Transverse colon (tissue), 4 donors: Measurements from ENCODE around the gene LAD1.

Experiments
- POLR2AphosphoS5 ChIP-seq, 3 donors: sonication (generic); formaldehyde crosslinking; IDR thresholded peaks; one replicate each; pipeline ENCODE4 v1.6.1; 2016; ENCODE audit warnings: antibody characterized with exemption in 3 of 3
- TF ChIP-seq, protein P1 (sequence below), 5 experiments: fragments of 200-600 bp in 3 of 5; fragments of 450-650 bp in 2 of 5; sonication (generic) in 3 of 5; IDR thresholded peaks; 1 replicate in 2 of 5; 2 replicates in 3 of 5; pipeline ENCODE4 v1.5.1; 2016 to 2017; ENCODE audit warnings: antibody characterized with exemption in 5 of 5, inconsistent platforms in 3 of 5, mild to moderate bottlenecking in 2 of 5, moderate library complexity in 1 of 5

DNA sequence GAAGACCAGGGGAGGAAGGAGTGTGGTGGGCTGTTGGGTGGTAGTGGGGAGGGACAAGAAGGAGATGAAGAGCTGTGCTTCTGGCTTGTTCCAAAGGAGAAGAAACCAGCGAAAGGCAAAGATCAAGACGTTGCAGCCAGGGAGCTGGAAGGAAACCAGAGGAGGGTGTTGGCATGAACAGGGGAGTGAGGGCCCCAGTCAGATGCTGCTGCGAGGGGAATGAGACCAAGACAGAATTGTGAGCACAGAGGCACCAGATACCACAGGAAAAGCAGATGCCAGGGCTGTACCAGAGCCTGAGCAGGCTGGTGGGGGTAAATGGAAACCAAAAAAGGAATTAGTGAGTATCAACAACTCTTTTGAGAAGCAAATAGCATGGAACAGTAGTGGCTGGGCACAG, 6.0 kb downstream of the LAD1 start:
- TF ChIP-seq, protein P1, sequence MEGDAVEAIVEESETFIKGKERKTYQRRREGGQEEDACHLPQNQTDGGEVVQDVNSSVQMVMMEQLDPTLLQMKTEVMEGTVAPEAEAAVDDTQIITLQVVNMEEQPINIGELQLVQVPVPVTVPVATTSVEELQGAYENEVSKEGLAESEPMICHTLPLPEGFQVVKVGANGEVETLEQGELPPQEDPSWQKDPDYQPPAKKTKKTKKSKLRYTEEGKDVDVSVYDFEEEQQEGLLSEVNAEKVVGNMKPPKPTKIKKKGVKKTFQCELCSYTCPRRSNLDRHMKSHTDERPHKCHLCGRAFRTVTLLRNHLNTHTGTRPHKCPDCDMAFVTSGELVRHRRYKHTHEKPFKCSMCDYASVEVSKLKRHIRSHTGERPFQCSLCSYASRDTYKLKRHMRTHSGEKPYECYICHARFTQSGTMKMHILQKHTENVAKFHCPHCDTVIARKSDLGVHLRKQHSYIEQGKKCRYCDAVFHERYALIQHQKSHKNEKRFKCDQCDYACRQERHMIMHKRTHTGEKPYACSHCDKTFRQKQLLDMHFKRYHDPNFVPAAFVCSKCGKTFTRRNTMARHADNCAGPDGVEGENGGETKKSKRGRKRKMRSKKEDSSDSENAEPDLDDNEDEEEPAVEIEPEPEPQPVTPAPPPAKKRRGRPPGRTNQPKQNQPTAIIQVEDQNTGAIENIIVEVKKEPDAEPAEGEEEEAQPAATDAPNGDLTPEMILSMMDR (IDR thresholded peaks at IDR 0.05) = no peak
- no peak for TF ChIP-seq POLR2AphosphoS5 (IDR thresholded peaks at IDR 0.05)
